IMR-90 (cell line): Measurements from ENCODE around the gene GLS. TPM values are rescaled to one million over a fixed set of nuclear protein-coding genes. Genes with fewer than 3 reads are reported as not detected.

Experiments used
- ATAC-seq: fragments of 200-7000 bp; cut with Tn5 transposase; 2 replicates; pipeline ENCODE4 v1.9.1; 2020; ENCODE audit warnings: low read depth, mild to moderate bottlenecking, moderate library complexity
- BruUV-seq: library from RNA; stranded (reverse); fragments of 400-500 nt; replicated peaks from 2 replicates; lab custom pipeline; 2021; lab: Mats Ljungman, UMichigan
- CTCF ChIA-PET: fragments of 300-600 bp; formaldehyde crosslinking; extraction: SDS; loops from one replicate; lab custom pipeline; 2021; ENCODE audit warnings: antibody characterized with exemption; lab: Yijun Ruan, JAX
- POLR2A ChIA-PET: fragments of 300-600 bp; sonication (Branson Sonifier 250); formaldehyde crosslinking; loops from one replicate; lab custom pipeline; 2022; ENCODE audit warnings: antibody characterized with exemption; ENCODE audit not compliant: unreplicated experiment; lab: Charles Lee
- DNase-seq: peaks from one replicate; pipeline ENCODE4 v3.0.0; 2013
- H2AFZ ChIP-seq: replicated peaks from 2 replicates; pipeline ENCODE3; 2013; ENCODE audit warnings: low read length, mild to moderate bottlenecking; ENCODE audit not compliant: poor library complexity
- H2AK5ac ChIP-seq: 2 replicates; pipeline ENCODE4 v1.6.1; 2013; ENCODE audit warnings: low read depth, low read length, inconsistent platforms
- H2AK9ac ChIP-seq: replicated peaks from 2 replicates; pipeline ENCODE3; 2013; ENCODE audit warnings: mild to moderate bottlenecking, low read depth, low read length, moderate library complexity; ENCODE audit not compliant: poor library complexity
- H2BK120ac ChIP-seq: 2 replicates; pipeline ENCODE4 v1.6.1; 2013; ENCODE audit warnings: low read depth, low read length, inconsistent platforms
- H2BK15ac ChIP-seq: 3 replicates; pipeline ENCODE4 v1.6.1; 2013; ENCODE audit warnings: low read depth, low read length, inconsistent platforms
- H2BK20ac ChIP-seq: 2 replicates; pipeline ENCODE4 v1.6.1; 2013; ENCODE audit warnings: low read depth, mild to moderate bottlenecking, inconsistent platforms, low read length, moderate library complexity
- H2BK5ac ChIP-seq: 2 replicates; pipeline ENCODE4 v1.6.1; 2013; ENCODE audit warnings: mild to moderate bottlenecking, low read depth, low read length, inconsistent platforms; ENCODE audit not compliant: poor library complexity, severe bottlenecking
- H3K14ac ChIP-seq: replicated peaks from 2 replicates; pipeline ENCODE4 v1.6.1; 2013; ENCODE audit warnings: low read depth, low read length, inconsistent platforms
- H3K18ac ChIP-seq: 2 replicates; pipeline ENCODE4 v1.6.1; 2013; ENCODE audit warnings: low read depth, low read length, control low read depth
- H3K23ac ChIP-seq: 2 replicates; pipeline ENCODE4 v1.6.1; 2013; ENCODE audit warnings: low read depth, low read length, inconsistent platforms
- H3K27ac ChIP-seq: 2 replicates; pipeline ENCODE4 v1.5.1; 2013; ENCODE audit warnings: mild to moderate bottlenecking, control low read depth, low read length; ENCODE audit not compliant: insufficient read depth
- H3K27me3 ChIP-seq: 2 replicates; pipeline ENCODE4 v1.6.1; 2013; ENCODE audit warnings: low read length; ENCODE audit not compliant: control insufficient read depth, insufficient read depth
- H3K36me3 ChIP-seq: 2 replicates; pipeline ENCODE4 v1.6.1; 2013; ENCODE audit warnings: low read length, mixed read lengths; ENCODE audit not compliant: control insufficient read depth, insufficient read depth
- H3K4ac ChIP-seq: 2 replicates; pipeline ENCODE4 v1.6.1; 2013; ENCODE audit warnings: low read depth, low read length, inconsistent platforms
- H3K4me1 ChIP-seq: 2 replicates; pipeline ENCODE4 v1.6.1; 2013; ENCODE audit warnings: low read length, mixed read lengths; ENCODE audit not compliant: control insufficient read depth, insufficient read depth
- H3K4me2 ChIP-seq: 2 replicates; pipeline ENCODE4 v1.6.1; 2013; ENCODE audit warnings: low read depth, mild to moderate bottlenecking, control low read depth, low read length, moderate library complexity
- H3K4me3 ChIP-seq: 2 replicates; pipeline ENCODE4 v1.5.1; 2013; ENCODE audit warnings: low read depth, mild to moderate bottlenecking, control low read depth, low read length, moderate library complexity; ENCODE audit not compliant: insufficient read depth
- H3K56ac ChIP-seq: 2 replicates; pipeline ENCODE4 v1.6.1; 2013; ENCODE audit warnings: low read length, inconsistent platforms; ENCODE audit not compliant: insufficient read depth; ENCODE audit errors: extremely low read depth
- H3K79me1 ChIP-seq, 2 experiments: 2 replicates each; pipeline ENCODE4 v1.6.1; 2013; ENCODE audit warnings: low read length in 2 of 2, inconsistent platforms in 1 of 2, low read depth in 1 of 2
- H3K9ac ChIP-seq: 2 replicates; pipeline ENCODE4 v1.6.1; 2013; ENCODE audit warnings: low read depth, low read length, control low read depth
- H3K9me1 ChIP-seq: 2 replicates; pipeline ENCODE4 v1.6.1; 2013; ENCODE audit warnings: low read length, inconsistent platforms; ENCODE audit not compliant: insufficient read depth
- H3K9me3 ChIP-seq: 2 replicates; pipeline ENCODE4 v1.6.1; 2013; ENCODE audit warnings: low read length; ENCODE audit not compliant: control insufficient read depth, insufficient read depth
- H4K20me1 ChIP-seq: 2 replicates; pipeline ENCODE4 v1.6.1; 2013; ENCODE audit warnings: low read length, inconsistent platforms; ENCODE audit not compliant: insufficient read depth
- H4K5ac ChIP-seq: 2 replicates; pipeline ENCODE4 v1.6.1; 2013; ENCODE audit warnings: mild to moderate bottlenecking, low read depth, low read length, control low read depth
- H4K8ac ChIP-seq, 2 experiments: 2 replicates each; pipeline ENCODE4 v1.6.1; 2013; ENCODE audit warnings: low read depth in 2 of 2, low read length in 2 of 2, control low read depth in 1 of 2, inconsistent platforms in 1 of 2
- H4K91ac ChIP-seq: 2 replicates; pipeline ENCODE4 v1.6.1; 2013; ENCODE audit warnings: low read depth, low read length, inconsistent platforms; ENCODE audit not compliant: insufficient read depth
- BHLHE40 ChIP-seq: fragments of 150-350 bp; IDR thresholded peaks from 2 replicates; pipeline ENCODE4 v1.6.1; 2016; ENCODE audit warnings: mild to moderate bottlenecking, low read depth, low read length
- CHD1 ChIP-seq: IDR thresholded peaks from 2 replicates; pipeline ENCODE4 v1.6.1; 2012; ENCODE audit warnings: low read depth, low read length, improper control_type of control experiment
- CTCF ChIP-seq: conservative IDR thresholded peaks from 2 replicates; pipeline ENCODE4 v1.5.1; 2012; ENCODE audit warnings: mild to moderate bottlenecking, low read depth, low read length, improper control_type of control experiment
- ELK1 ChIP-seq: fragments of 150-350 bp; IDR thresholded peaks from 2 replicates; pipeline ENCODE4 v1.6.1; 2016; ENCODE audit warnings: low read depth, mild to moderate bottlenecking, low read length, moderate library complexity, borderline replicate concordance
- MAFK ChIP-seq: IDR thresholded peaks from 2 replicates; pipeline ENCODE4 v1.6.1; 2012; ENCODE audit warnings: low read depth, low read length, improper control_type of control experiment
- MXI1 ChIP-seq: IDR thresholded peaks from 2 replicates; pipeline ENCODE4 v1.6.1; 2012; ENCODE audit warnings: low read depth, mild to moderate bottlenecking, low read length, moderate library complexity, borderline replicate concordance
- RFX5 ChIP-seq: IDR thresholded peaks from 2 replicates; pipeline ENCODE4 v1.8.0; 2012; ENCODE audit warnings: low read depth, mild to moderate bottlenecking, low read length, moderate library complexity
- SMC3 ChIP-seq: fragments of 150-350 bp; IDR thresholded peaks from 2 replicates; pipeline ENCODE4 v1.6.1; 2016; ENCODE audit warnings: low read depth, mild to moderate bottlenecking, antibody characterized with exemption, low read length, moderate library complexity
- WGBS, 2 experiments: methylation state at CpG; one replicate each; pipeline versions ENCODE4 v1.1.5 to v1.1.7; 2013; ENCODE audit warnings: missing lambda C conversion rate in 2 of 2; ENCODE audit not compliant: insufficient read length in 1 of 2; ENCODE audit errors: extremely low coverage in 2 of 2; 5-methylcytosine and 5-hydroxymethylcytosine counted together
- dilution Hi-C: fragments of 300-500 bp; cut with HindIII; formaldehyde crosslinking; loops from one replicate; pipeline ENCODE4 v1.14.3; 2018; ENCODE audit warnings: low sequenced_read_pairs; ENCODE audit not compliant: unreplicated experiment
- in situ Hi-C: fragments of 300-500 bp; cut with MboI; formaldehyde crosslinking; loops from 3 replicates; pipeline ENCODE4 v1.14.3; 2019; ENCODE audit warnings: low sequenced_read_pairs, inconsistent platforms, mixed read lengths
- intact Hi-C: fragments of 100-400 bp; cut with micrococcal nuclease; formaldehyde crosslinking; loops from 2 replicates; pipeline ENCODE4 v1.10.0; 2022
- polyA plus RNA-seq, 3 experiments: library from polyadenylated mRNA; depleted of rRNA; stranded (reverse); fragments of >200 nt; gene quantifications; 2 replicates each; pipeline ENCODE4 v1.2.3, GENCODE V29; 2012; ENCODE audit warnings: low replicate concordance in 1 of 3
- total RNA-seq: library from RNA; depleted of rRNA; stranded (reverse); fragments of >200 nt; gene quantifications from 2 replicates; pipeline ENCODE4 v1.2.3, GENCODE V29; 2012

The GLS gene
- total and polyA plus RNA-seq, 2 of the 4 experiments (the other 2 are of a cell fraction) = 87.5 to 130 TPM

DNA sequence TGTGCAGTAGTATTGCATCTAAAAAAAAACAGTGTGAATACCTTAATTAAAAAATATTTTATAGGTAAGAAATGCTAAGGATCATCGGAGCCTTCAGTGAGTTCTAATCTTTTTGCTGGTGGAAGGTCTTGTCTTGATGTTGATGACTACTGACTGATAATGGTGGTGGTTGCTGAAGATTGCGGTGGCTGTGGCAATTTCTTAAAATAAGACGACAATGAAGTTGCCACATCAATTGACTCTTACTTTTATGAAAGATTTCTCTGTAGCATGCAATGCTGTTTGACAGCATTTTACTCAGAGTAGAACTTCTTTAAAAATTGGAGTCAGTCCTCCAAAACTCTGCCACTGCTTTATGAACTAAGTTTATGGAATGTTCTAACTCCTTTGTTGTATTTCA is 36.2 kb downstream of the GLS start:
- Histone ChIP-seq H3K4me2 (no peak overlapping the region), H3K18ac (no peak overlapping the region), H2AK9ac (no peak overlapping the region), H3K4ac (no peak overlapping the region), H3K36me3 (peaks cover 9% of the 10 kb centered on the region), H3K9ac (no peak overlapping the region), H2BK5ac (no peak overlapping the region), H2AFZ (no peak overlapping the region), H4K20me1 (peaks cover 7% of the 10 kb centered on the region; the same call in 1 of the 2 replicates), H2BK15ac (no peak overlapping the region), H2AK5ac (no peak overlapping the region), H4K8ac (no peak overlapping the region), H4K91ac (no peak overlapping the region), H3K23ac (no peak overlapping the region), H3K56ac (no peak overlapping the region), H3K4me3 (no peak overlapping the region), H2BK120ac (no peak overlapping the region), H3K27me3 (no peaks in the 10 kb centered on the region), H4K5ac (no peak overlapping the region), H3K9me3 (no peaks in the 10 kb centered on the region), H3K9me1 (peaks cover 3% of the 10 kb centered on the region; the same call in 1 of the 2 replicates), H3K27ac (no peak overlapping the region), H3K14ac (no peak overlapping the region), H3K4me1 (0 out of 2 replicates have a peak, but pooled peaks cover 1% of the 10 kb centered on the region), H2BK20ac (no peak overlapping the region), H3K79me1 (peaks cover 14 to 43% of the 10 kb centered on the region in 2 experiments)
- in situ Hi-C loops = no loop called here
- TF ChIP-seq MXI1 (no peak), BHLHE40 (no peak), MAFK (no peak), RFX5 (no peak), ELK1 (no peak), SMC3 (no peak), CTCF (no peak), CHD1 (no peak)
- DNase-seq (no peak), ATAC-seq (no peak)
- no TSS peak for BruUV-seq
- CTCF ChIA-PET = no interaction called here
- POLR2A ChIA-PET = no interaction called here
- intact Hi-C loops = no loop called here
- no CpG with 5 or more reads among the region's 3 CpGs for WGBS, 2 experiments
- dilution Hi-C loops = no loop called here
